ENCODE results near the gene TRAPPC3L. TPM values are rescaled to one million over a fixed set of nuclear protein-coding genes. Genes with fewer than 3 reads are reported as not detected.

Gene TRAPPC3L
- total and polyA plus RNA-seq, 2 of the 13 experiments (the other 11 are each of a cell fraction or from before 2014, with no cell fraction given), result not detected

- TF ChIP-seq SALL2 (CRISPR knock-in tag; IDR thresholded peaks at IDR 0.05) (no peak), HDAC1 (CRISPR knock-in tag; IDR thresholded peaks at IDR 0.05) (0 out of 2 replicates have a peak, but pooled peaks have one; percentile 29), SNAPC2 (CRISPR knock-in tag; IDR thresholded peaks at IDR 0.05) (no peak), ZNF564 (CRISPR knock-in tag; IDR thresholded peaks at IDR 0.05) (no peak), TRAFD1 (CRISPR knock-in tag; IDR thresholded peaks at IDR 0.05; ENCODE audit: borderline replicate concordance) (no peak), ZNF576 (CRISPR knock-in tag; IDR thresholded peaks at IDR 0.05) (no peak), ZSCAN21 (CRISPR knock-in tag; IDR thresholded peaks at IDR 0.05; ENCODE audit: borderline replicate concordance) (no peak), REL (CRISPR knock-in tag; conservative IDR thresholded peaks at IDR 0.05) (no peak), ZNF318 (CRISPR knock-in tag; IDR thresholded peaks at IDR 0.05) (no peak), KDM4B (CRISPR knock-in tag; IDR thresholded peaks at IDR 0.05) (no peak), SIN3B (IDR thresholded peaks at IDR 0.05; ENCODE audit: low read length) (no peak), ZNF800 (CRISPR knock-in tag; IDR thresholded peaks at IDR 0.05) (no peak), ZNF567 (CRISPR knock-in tag; IDR thresholded peaks at IDR 0.05; ENCODE audit: borderline replicate concordance) (no peak), STAT5B (CRISPR knock-in tag; IDR thresholded peaks at IDR 0.05) (no peak)
Measured at GRCh38 chr6:116550796-116551195, 5.3 kb upstream of the TRAPPC3L start (continued).

All from HepG2 (cell line).